ENCODE data around the gene BEX4.

The BEX4 gene

DNA sequence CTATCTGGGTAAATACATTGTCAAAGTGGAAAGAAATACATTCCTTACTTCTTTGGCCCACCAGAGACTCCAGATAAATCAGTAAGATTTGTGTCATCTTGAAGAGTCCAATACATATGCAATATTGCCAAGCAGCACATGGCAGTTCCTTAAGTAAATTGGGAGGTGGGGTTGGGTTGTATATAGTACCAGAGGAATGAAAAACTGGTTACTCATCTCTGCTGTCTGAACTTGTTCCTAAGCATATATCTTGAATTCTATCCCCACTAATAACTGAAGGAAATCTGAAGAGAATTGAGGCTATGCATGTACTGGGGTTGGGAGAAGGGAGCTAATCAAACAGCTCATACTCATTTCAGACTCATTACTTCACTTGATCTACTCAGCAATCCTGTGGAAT, 25.2 kb downstream of the BEX4 start:
- no peak for DNase-seq

DNA sequence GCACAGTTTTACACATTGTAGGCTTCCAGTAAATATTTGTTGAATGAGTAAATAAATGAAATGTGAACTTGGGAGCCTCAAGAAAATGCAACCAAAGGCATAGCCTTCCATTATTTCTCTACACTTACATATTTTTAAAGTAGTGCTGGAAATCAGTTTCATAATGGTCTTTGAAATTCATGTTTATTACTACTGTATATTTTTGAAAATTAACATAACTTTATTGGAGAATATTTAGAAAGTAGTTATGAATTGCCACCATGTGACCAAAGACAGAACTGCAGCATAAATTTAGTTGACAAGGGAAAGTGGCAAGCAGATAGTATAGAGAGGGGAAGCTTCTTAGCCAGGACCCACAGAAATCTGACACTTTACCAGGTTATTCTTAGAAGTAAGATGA, 33.6 kb downstream of the BEX4 start:
- DNase-seq = no peak

DNA sequence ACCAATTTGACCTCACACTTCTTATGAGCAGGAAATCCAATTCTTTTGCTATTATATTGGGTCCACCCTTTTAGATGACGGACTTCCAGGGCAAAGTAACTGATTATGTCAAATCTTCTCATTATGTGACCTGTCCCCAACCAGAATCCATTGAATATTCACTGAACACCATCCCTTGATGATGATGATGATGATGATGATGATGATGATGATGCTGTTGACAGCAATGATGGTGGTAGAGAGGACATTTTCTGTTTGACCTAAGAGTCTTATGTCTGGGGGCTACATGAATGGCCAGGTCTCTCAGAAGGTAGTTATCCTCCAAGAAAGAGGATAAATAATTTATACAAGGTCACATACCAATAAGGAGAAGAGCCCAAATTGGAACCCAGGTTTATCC, 34.9 kb downstream of the BEX4 start:
- DNase-seq = no peak

DNA sequence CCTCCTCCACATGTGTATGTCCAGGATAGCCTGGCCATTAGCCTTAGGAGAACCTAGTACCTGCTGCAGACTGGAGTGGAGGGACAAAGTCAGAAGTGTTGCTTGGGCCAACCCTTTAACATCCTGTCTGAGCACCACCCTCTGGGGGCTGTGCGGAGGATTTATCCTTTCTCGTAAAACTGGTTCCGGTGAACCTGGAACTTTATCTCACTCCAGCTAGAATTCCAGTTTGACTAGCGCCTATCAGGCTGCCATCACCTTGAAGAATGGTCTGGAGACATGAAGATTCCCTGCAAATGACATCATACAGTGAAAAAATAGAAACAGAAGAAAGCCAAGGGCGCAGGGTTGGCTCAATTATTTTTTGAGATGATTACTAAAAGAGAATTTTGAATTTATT, 36.1 kb downstream of the BEX4 start:
- DNase-seq = no peak

DNA sequence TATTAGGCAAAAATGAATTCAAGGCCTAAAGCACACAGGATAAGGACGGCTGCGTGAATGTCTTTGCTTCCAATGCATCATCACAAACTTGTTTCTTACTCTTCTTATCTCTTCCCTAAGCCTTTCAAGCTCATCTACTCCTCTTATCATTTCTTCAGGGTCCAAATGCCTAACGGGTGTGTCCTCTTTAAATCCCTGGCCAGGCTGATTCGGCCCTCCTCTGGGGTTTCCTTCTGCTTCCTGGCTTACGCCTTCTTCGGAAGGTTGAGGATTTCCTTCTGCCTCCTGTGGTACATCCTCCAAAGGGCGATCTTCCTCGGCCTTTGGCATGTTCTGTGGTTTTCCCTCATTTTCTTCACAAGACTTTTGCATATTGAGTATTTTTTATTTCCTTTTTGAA, 38.7 kb downstream of the BEX4 start:
- no peak for DNase-seq

DNA sequence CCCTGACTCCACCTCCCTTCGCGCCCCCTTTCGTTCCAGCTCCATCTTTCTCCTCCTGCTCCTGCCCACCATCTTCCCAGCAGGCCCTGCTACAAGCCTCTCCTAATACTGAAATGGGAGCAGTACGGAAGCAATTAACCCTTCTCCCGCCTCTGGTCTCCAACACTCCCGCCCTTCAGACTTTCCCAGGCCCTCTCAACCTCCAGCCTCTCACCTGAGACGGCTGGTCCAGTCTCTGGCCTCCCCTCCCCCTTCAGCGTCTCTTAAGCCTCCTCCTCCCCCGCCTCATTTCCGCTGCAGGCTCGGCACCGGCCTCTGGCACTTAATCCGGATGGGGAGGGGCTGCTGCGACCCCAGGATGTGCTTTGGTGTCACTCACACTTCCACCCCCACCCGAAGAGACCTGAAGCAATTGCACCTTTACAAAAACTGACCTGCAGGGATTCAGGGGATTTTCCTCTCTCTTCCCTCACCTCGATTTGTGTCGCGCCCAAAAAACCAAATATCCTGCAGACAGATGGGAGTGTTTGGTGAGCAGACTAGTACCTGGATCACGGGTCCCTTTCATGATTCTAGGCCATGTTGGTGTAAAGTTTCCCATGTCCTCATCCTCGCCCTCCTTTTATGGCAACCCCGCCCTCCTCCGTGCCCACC, 39.4 kb downstream of the BEX4 start:
- peak; percentile 59 for DNase-seq

DNA sequence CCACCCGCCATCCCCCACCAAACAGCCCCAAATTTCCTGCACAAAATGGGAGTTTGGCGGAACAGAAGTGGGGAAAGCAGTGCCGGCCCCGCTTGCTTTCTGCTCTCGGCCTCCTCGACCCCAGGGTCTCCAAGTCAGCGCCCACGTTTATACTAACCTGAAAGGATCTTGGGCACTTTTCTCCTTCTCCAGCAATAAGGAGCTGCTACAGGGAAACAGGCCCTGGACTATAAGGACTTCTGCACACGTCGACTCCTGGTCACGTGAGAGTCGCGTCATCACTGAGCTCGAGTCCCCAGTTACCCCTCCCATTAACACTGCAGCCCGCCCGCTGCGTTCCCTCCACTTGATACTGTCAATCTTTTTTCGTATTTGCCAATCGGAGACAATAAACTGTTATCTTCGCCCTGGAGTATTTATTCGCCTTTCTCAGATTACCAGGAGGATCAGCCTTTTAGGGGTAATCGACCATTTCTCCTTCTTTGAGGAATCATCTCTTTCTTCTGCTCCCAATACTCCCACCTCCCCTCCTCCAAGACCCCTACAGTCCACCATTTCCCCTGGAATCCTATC, 40.1 kb downstream of the BEX4 start, which contains the start of gene TCEAL8:
Gene TCEAL8, minus strand, starts transcription at position 235 of the 573 bp plus-strand sequence. CDS start 1,176 bp downstream, outside the sequence.
- peak; percentile 75 for DNase-seq

DNA sequence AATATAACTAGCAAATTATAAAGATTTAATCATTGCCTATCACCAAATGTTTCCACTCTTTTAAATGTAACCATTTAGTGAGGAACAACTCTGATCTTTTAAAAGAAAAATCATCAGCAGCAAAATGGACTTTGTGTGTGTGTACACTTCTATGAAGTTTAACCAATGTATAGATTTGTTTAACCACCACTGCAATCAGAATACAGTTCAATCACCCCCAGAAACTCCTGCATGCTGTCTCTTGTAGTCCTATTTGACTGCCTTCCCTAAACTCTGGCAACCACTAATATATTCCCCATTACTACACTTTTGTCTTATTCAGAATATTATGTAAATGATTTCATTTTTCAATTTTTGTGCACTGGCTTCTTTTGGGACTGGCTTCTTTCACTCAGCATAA, 41.7 kb downstream of the BEX4 start:
- DNase-seq = no peak

DNA sequence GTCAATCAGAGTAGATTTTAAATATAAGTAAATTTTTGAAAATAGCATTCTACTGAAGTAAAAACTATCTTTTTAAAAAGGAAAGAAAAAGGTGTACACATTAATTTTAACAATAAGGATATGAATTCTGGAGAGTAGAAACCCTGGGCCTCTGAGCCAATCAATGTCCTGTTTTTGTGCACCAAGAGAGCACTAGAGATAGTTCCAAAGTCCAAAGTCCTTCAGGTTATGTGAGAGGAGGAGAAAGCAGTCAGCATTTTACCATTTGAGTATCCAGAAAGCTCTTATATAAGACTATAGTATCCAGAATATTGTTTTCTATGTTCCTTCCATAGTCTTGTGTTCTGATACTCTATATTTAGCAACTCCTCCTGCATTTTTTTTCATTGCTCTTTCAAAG, 43.4 kb downstream of the BEX4 start:
- no peak for DNase-seq

All from CD4-positive, alpha-beta T cell treated with Interleukin-17A for 4 hours (primary cell).